SHP77 (cell line): ENCODE data around the gene EOLA1.
"Not testable (repeated sequence)": the region's sequence is repeated elsewhere in the genome, so short reads cannot be mapped to it uniquely, and the experiment has no call there.

ENCODE experiments used
- DNase-seq, 2 experiments: peaks; one replicate each; lab custom pipeline; 2025; lab: John Stamatoyannopoulos, UW

The EOLA1 gene

GRCh38 chrX:149545545-149546543 lies 5.0 kb downstream of the EOLA1 start:
- DNase-seq = not testable (repeated sequence)

GRCh38 chrX:149546962-149547361 lies 6.2 kb downstream of the EOLA1 start:
- DNase-seq = not testable (repeated sequence)

- not testable (repeated sequence) for DNase-seq
These were observed 7.0 kb downstream of the EOLA1 start for GRCh38 chrX:149547782-149548181.

GRCh38 chrX:149549701-149550100 lies 8.9 kb downstream of the EOLA1 start, which contains the start of gene HSFX3:
TSS of gene HSFX3 (minus strand) at chrX:149549924. CDS start at chrX:149549852, 72 bp downstream.
- not testable (repeated sequence) for DNase-seq

- DNase-seq = not testable (repeated sequence)
These were observed 9.6 kb downstream of the EOLA1 start for GRCh38 chrX:149550454-149550853.

- not testable (repeated sequence) for DNase-seq
These were observed 10.6 kb downstream of the EOLA1 start for GRCh38 chrX:149551245-149551938.

GRCh38 chrX:149551939-149552248 lies 11.1 kb downstream of the EOLA1 start:
- not testable (repeated sequence) for DNase-seq

GRCh38 chrX:149555251-149555650 lies 14.4 kb downstream of the EOLA1 start:
- not testable (repeated sequence) for DNase-seq

GRCh38 chrX:149563359-149563758 lies 22.5 kb downstream of the EOLA1 start:
- no peak for DNase-seq

GRCh38 chrX:149567621-149568417 lies 27.0 kb downstream of the EOLA1 start:
- no peak for DNase-seq

GRCh38 chrX:149568701-149569296 lies 28.0 kb downstream of the EOLA1 start:
- DNase-seq = no peak

GRCh38 chrX:149569770-149570169 lies 29.0 kb downstream of the EOLA1 start:
- no peak for DNase-seq

GRCh38 chrX:149570668-149571067 lies 29.9 kb downstream of the EOLA1 start:
- no peak for DNase-seq

- no peak for DNase-seq
These were observed 31.0 kb downstream of the EOLA1 start for GRCh38 chrX:149571770-149572169.

- DNase-seq = no peak
These were observed 31.9 kb downstream of the EOLA1 start for GRCh38 chrX:149572743-149573142.

- not testable (repeated sequence) for DNase-seq
These were observed 32.6 kb downstream of the EOLA1 start for GRCh38 chrX:149573456-149573855.

GRCh38 chrX:149585631-149586030 lies 44.8 kb downstream of the EOLA1 start:
- DNase-seq = not testable (repeated sequence)

- not testable (repeated sequence) for DNase-seq
These were observed 46.5 kb downstream of the EOLA1 start, which contains the start of gene MAGEA9B for GRCh38 chrX:149587359-149587758. TSS of gene MAGEA9B (minus strand) at chrX:149587459. CDS start at chrX:149583179, 4,280 bp downstream.

- not testable (repeated sequence) for DNase-seq
These were observed 50.2 kb downstream of the EOLA1 start for GRCh38 chrX:149590993-149591392.

- not testable (repeated sequence) for DNase-seq
These were observed 54.4 kb downstream of the EOLA1 start, which contains the start of gene HSFX2 for GRCh38 chrX:149595214-149595613. TSS of gene HSFX2 (minus strand) at chrX:149595314. CDS start at chrX:149594700, 614 bp downstream.

- DNase-seq = not testable (repeated sequence)
These were observed 55.1 kb downstream of the EOLA1 start for GRCh38 chrX:149595943-149596342.
